ENCODE measurements around the gene ZAP70. TPM values are rescaled to one million over a fixed set of nuclear protein-coding genes. Genes with fewer than 3 reads are reported as not detected.

Gene ZAP70
- total and polyA plus RNA-seq, 10 of the 15 experiments (the other 5 are each of a cell fraction or from before 2014, with no cell fraction given): 0.18 to 2.9 (median 1.2) TPM; not detected in 1

GRCh38 chr2:97688062-97688827 is 25.1 kb upstream of the ZAP70 start (continued):
- TF ChIP-seq JUND (IDR thresholded peaks at IDR 0.05; ENCODE audit: low read depth, low read length) (no peak), YBX1 (IDR thresholded peaks at IDR 0.05) (no peak), CREM (IDR thresholded peaks at IDR 0.05; ENCODE audit: low read depth) (peak; percentile 46), NFIC (IDR thresholded peaks at IDR 0.05; ENCODE audit: low read depth, low read length) (peak; percentile 73)

- intact Hi-C loops (cut with micrococcal nuclease; ENCODE audit: unreplicated experiment): no loop called here
- CTCF ChIA-PET: interaction anchor here (0.5 to 2.8 kb wide), 7 partner anchors 9 to 694 kb away, joined by 3 to 11 read pairs (median 3); partner anchors contain the start of genes ACTR1B and COX5B
- H3K79me2 ChIP-seq (ENCODE audit: control insufficient read depth, insufficient read depth, low read length): no peaks in the 10 kb centered on the region
- H3K36me3 ChIP-seq (ENCODE audit: control insufficient read depth in 2 of 2, insufficient read depth in 2 of 2, low read length in 1 of 2): no peaks in the 10 kb centered on the region
- H4K20me1 ChIP-seq (ENCODE audit: control insufficient read depth, insufficient read depth): no peaks in the 10 kb centered on the region
- no peak overlapping the region for H3K4me2 ChIP-seq (ENCODE audit: control insufficient read depth, insufficient read depth)
- H3K4me1 ChIP-seq (ENCODE audit: control insufficient read depth, insufficient read depth, low read length): peaks cover 3% of the 10 kb centered on the region; the same call in 1 of the 2 replicates
- WGBS (ENCODE audit: insufficient coverage, insufficient replicate concordance, low lambda C conversion rate, missing lambda C conversion rate): 71% methylated on average over 6 of the region's 6 CpGs
- no peaks in the 10 kb centered on the region for H3K9me3 ChIP-seq (replicated peaks; ENCODE audit: control insufficient read depth, insufficient read depth, low read length)
- no peak for DNase-seq (ENCODE audit: low read depth, low spot score)
- POLR2A ChIA-PET: interaction anchor here (0.7 kb wide), 1 partner anchor 27 kb away, joined by 4 read pairs; no protein-coding TSS in a partner anchor
- RAD21 ChIA-PET (ENCODE audit: unreplicated experiment): interaction anchor here (0.7 to 1.4 kb wide), 5 partner anchors 9 to 451 kb away, joined by 3 to 5 read pairs (median 4); partner anchors contain the start of gene ACTR1B
- no peak overlapping the region for H3K27ac ChIP-seq (ENCODE audit: control insufficient read depth, insufficient read depth)
- no peak overlapping the region for H2AFZ ChIP-seq (ENCODE audit: control insufficient read depth, low read depth, low read length)
- in situ Hi-C loops (cut with MboI): loop anchor here (10.0 kb wide), 1 partner anchor 1626 kb away; no protein-coding TSS in a partner anchor
- H3K9ac ChIP-seq (ENCODE audit: control insufficient read depth, insufficient read depth, low read length): no peak overlapping the region
- ATAC-seq: no peak
- SMC1A ChIA-PET (ENCODE audit: uncharacterized antibody, unreplicated experiment): interaction anchor here (1.0 to 1.5 kb wide), 6 partner anchors 9 to 100 kb away, joined by 3 to 5 read pairs (median 4); partner anchors contain the start of genes C2orf92 and COX5B
- no TSS peak for BruUV-seq (replicated peaks)
- H3K4me3 ChIP-seq: no peak overlapping the region
- no peaks in the 10 kb centered on the region for H3K27me3 ChIP-seq (replicated peaks in 1 of 2; ENCODE audit: control insufficient read depth in 2 of 2, insufficient read depth in 2 of 2, low read length in 1 of 2)
- no peak for FAIRE-seq
- TF ChIP-seq, protein P1, sequence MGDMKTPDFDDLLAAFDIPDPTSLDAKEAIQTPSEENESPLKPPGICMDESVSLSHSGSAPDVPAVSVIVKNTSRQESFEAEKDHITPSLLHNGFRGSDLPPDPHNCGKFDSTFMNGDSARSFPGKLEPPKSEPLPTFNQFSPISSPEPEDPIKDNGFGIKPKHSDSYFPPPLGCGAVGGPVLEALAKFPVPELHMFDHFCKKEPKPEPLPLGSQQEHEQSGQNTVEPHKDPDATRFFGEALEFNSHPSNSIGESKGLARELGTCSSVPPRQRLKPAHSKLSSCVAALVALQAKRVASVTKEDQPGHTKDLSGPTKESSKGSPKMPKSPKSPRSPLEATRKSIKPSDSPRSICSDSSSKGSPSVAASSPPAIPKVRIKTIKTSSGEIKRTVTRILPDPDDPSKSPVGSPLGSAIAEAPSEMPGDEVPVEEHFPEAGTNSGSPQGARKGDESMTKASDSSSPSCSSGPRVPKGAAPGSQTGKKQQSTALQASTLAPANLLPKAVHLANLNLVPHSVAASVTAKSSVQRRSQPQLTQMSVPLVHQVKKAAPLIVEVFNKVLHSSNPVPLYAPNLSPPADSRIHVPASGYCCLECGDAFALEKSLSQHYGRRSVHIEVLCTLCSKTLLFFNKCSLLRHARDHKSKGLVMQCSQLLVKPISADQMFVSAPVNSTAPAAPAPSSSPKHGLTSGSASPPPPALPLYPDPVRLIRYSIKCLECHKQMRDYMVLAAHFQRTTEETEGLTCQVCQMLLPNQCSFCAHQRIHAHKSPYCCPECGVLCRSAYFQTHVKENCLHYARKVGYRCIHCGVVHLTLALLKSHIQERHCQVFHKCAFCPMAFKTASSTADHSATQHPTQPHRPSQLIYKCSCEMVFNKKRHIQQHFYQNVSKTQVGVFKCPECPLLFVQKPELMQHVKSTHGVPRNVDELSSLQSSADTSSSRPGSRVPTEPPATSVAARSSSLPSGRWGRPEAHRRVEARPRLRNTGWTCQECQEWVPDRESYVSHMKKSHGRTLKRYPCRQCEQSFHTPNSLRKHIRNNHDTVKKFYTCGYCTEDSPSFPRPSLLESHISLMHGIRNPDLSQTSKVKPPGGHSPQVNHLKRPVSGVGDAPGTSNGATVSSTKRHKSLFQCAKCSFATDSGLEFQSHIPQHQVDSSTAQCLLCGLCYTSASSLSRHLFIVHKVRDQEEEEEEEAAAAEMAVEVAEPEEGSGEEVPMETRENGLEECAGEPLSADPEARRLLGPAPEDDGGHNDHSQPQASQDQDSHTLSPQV (IDR thresholded peaks at IDR 0.05): no peak
- TF ChIP-seq TCF12 (IDR thresholded peaks at IDR 0.05; ENCODE audit: low read depth, low read length): no peak
- no peak for TF ChIP-seq ZNF384 (IDR thresholded peaks at IDR 0.05; ENCODE audit: borderline replicate concordance, low read depth, low read length)
- no peak for TF ChIP-seq MXI1 (IDR thresholded peaks at IDR 0.05; ENCODE audit: low read depth, low read length)
- TF ChIP-seq SMAD1 (IDR thresholded peaks at IDR 0.05; ENCODE audit: low read depth, partially characterized antibody): no peak
- TF ChIP-seq MYC (IDR thresholded peaks at IDR 0.05; ENCODE audit: insufficient read depth, insufficient read length, insufficient replicate concordance, low read length, severe bottlenecking): no peak
- no peak for TF ChIP-seq RELA (IDR thresholded peaks at IDR 0.05; ENCODE audit: borderline replicate concordance, partially characterized antibody)
- no peak for TF ChIP-seq ZNF217 (IDR thresholded peaks at IDR 0.05)
- TF ChIP-seq ZNF207 (IDR thresholded peaks at IDR 0.05; ENCODE audit: borderline replicate concordance): no peak
- TF ChIP-seq, protein P2, sequence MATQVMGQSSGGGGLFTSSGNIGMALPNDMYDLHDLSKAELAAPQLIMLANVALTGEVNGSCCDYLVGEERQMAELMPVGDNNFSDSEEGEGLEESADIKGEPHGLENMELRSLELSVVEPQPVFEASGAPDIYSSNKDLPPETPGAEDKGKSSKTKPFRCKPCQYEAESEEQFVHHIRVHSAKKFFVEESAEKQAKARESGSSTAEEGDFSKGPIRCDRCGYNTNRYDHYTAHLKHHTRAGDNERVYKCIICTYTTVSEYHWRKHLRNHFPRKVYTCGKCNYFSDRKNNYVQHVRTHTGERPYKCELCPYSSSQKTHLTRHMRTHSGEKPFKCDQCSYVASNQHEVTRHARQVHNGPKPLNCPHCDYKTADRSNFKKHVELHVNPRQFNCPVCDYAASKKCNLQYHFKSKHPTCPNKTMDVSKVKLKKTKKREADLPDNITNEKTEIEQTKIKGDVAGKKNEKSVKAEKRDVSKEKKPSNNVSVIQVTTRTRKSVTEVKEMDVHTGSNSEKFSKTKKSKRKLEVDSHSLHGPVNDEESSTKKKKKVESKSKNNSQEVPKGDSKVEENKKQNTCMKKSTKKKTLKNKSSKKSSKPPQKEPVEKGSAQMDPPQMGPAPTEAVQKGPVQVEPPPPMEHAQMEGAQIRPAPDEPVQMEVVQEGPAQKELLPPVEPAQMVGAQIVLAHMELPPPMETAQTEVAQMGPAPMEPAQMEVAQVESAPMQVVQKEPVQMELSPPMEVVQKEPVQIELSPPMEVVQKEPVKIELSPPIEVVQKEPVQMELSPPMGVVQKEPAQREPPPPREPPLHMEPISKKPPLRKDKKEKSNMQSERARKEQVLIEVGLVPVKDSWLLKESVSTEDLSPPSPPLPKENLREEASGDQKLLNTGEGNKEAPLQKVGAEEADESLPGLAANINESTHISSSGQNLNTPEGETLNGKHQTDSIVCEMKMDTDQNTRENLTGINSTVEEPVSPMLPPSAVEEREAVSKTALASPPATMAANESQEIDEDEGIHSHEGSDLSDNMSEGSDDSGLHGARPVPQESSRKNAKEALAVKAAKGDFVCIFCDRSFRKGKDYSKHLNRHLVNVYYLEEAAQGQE (IDR thresholded peaks at IDR 0.05; ENCODE audit: low read depth, low read length): no peak
- no peak for TF ChIP-seq LARP7 (IDR thresholded peaks at IDR 0.05)
These were observed 22.2 kb upstream of the ZAP70 start for GRCh38 chr2:97691166-97691565.
